GM12878 (cell line): ENCODE data around the gene DCLRE1B. TPM values are rescaled to one million over a fixed set of nuclear protein-coding genes. Genes with fewer than 3 reads are reported as not detected.

ENCODE experiments used
- ATF2 ChIP-seq: IDR thresholded peaks from 2 replicates; pipeline ENCODE4 v1.6.1; 2012; ENCODE audit warnings: low read length, inconsistent platforms
- ATF7 ChIP-seq: fragments of 450-650 bp; IDR thresholded peaks from 2 replicates; pipeline ENCODE4 v1.6.1; 2016; ENCODE audit warnings: low read depth, mild to moderate bottlenecking
- BCL3 ChIP-seq: IDR thresholded peaks from 2 replicates; pipeline ENCODE4 v1.6.1; 2011; ENCODE audit warnings: borderline replicate concordance, low read depth, mild to moderate bottlenecking, moderate library complexity, low read length; ENCODE audit not compliant: insufficient read depth, poor library complexity, severe bottlenecking
- CEBPZ ChIP-seq: fragments of 150-350 bp; IDR thresholded peaks from 2 replicates; pipeline ENCODE4 v1.6.1; 2016; ENCODE audit warnings: low read depth, low read length
- E2F8 ChIP-seq: fragments of 450-650 bp; IDR thresholded peaks from 2 replicates; pipeline ENCODE4 v1.6.1; 2018; ENCODE audit warnings: mild to moderate bottlenecking, low read depth, moderate library complexity; ENCODE audit not compliant: partially characterized antibody
- ETV6 ChIP-seq, 2 experiments: fragments of 450-650 bp in 1 of 2; IDR thresholded peaks in 1 of 2; conservative IDR thresholded peaks in 1 of 2; 2 replicates each; pipeline ENCODE4 v1.6.1; 2014; ENCODE audit warnings: antibody characterized with exemption in 1 of 2, borderline replicate concordance in 1 of 2, low read depth in 1 of 2, mild to moderate bottlenecking in 1 of 2, moderate library complexity in 1 of 2
- FOS ChIP-seq: IDR thresholded peaks from 3 replicates; pipeline ENCODE4 v1.6.1; 2011; ENCODE audit warnings: borderline replicate concordance; ENCODE audit not compliant: insufficient read length; ENCODE audit errors: extremely low read depth
- HDGF ChIP-seq: fragments of 450-650 bp; IDR thresholded peaks from 2 replicates; pipeline ENCODE4 v1.6.1; 2016; ENCODE audit warnings: antibody characterized with exemption
- JUND ChIP-seq: IDR thresholded peaks from 2 replicates; pipeline ENCODE4 v1.6.1; 2012; ENCODE audit warnings: low read depth, mild to moderate bottlenecking, low read length, improper control_type of control experiment, moderate library complexity
- SMAD5 ChIP-seq: IDR thresholded peaks from 2 replicates; pipeline ENCODE4 v1.6.1; 2016; ENCODE audit warnings: antibody characterized with exemption, low read depth
- SRF ChIP-seq, 2 experiments: IDR thresholded peaks; 2 replicates each; pipeline ENCODE4 v1.6.1; 2011; ENCODE audit warnings: low read depth in 2 of 2, low read length in 2 of 2, mild to moderate bottlenecking in 1 of 2, moderate library complexity in 1 of 2
- ZNF217 ChIP-seq: fragments of 450-650 bp; IDR thresholded peaks from 2 replicates; pipeline ENCODE4 v1.6.1; 2017; ENCODE audit warnings: antibody characterized with exemption, mild to moderate bottlenecking
- ZNF592 ChIP-seq: fragments of 450-650 bp; IDR thresholded peaks from 2 replicates; pipeline ENCODE4 v1.6.1; 2017; ENCODE audit warnings: mild to moderate bottlenecking, moderate library complexity
- ZSCAN29 ChIP-seq: fragments of 450-650 bp; IDR thresholded peaks from 2 replicates; pipeline ENCODE4 v1.6.1; 2017; ENCODE audit warnings: mild to moderate bottlenecking, moderate library complexity
- polyA plus RNA-seq, 11 experiments: library from polyadenylated mRNA; depleted of rRNA in 4 of 11; unstranded in 6 of 11; stranded (reverse) in 5 of 11; fragments of >200 nt; fragmentation: Nextera tagmentation in 4 of 11; fragmentation: Illumina TruSeq in 1 of 11; extraction: Ambion mirVana in 4 of 11; extraction: Trizol in 1 of 11; gene quantifications; 1 replicate in 1 of 11; 2 replicates in 10 of 11; pipeline versions ENCODE4 v1.2.1 to v1.2.3, GENCODE V29; 2011 to 2016; ENCODE audit warnings: inconsistent platforms in 2 of 11, missing spikeins in 2 of 11, low read depth in 1 of 11
- total RNA-seq, 4 experiments: library from RNA; depleted of rRNA in 3 of 4; stranded (reverse); fragments of >200 nt in 3 of 4; fragmentation: Illumina TruSeq in 1 of 4; extraction: Trizol in 1 of 4; gene quantifications; 2 replicates each; pipeline versions ENCODE4 v1.2.1 to v1.2.3, GENCODE V29; 2013 to 2021

The DCLRE1B gene
- total and polyA plus RNA-seq, 10 of the 15 experiments (the other 5 are each of a cell fraction or from before 2014, with no cell fraction given) = 5.4 to 18.3 (median 13.4) TPM

- TF ChIP-seq E2F8 (peak; percentile 74), FOS (no peak), CEBPZ (0 out of 2 replicates have a peak, but pooled peaks have one; percentile 24), SMAD5 (peak; percentile 55; the same call in 1 of the 2 replicates), ZSCAN29 (peak; percentile 11; the same call in 1 of the 2 replicates), BCL3 (no peak), ZNF217 (no peak), ATF2 (no peak; the same call in 1 of the 2 replicates), ZNF592 (peak; percentile 47; the same call in 1 of the 2 replicates), ETV6 (conservative IDR thresholded peaks at IDR 0.05 in 1 of 2, IDR thresholded peaks at IDR 0.05 in 1 of 2; ENCODE audit: borderline replicate concordance in 1 of 2, low read depth in 1 of 2) (peak in 1 of 2 experiments; percentile 94; a peak in 2 of 4 replicates), JUND (0 out of 2 replicates have a peak, but pooled peaks have one; percentile 1), HDGF (peak; percentile 99), SRF (IDR thresholded peaks at IDR 0.05; ENCODE audit: low read depth in 2 of 2, low read length in 2 of 2) (peak; percentile 87 to 99), ATF7 (no peak; the same call in 1 of the 2 replicates)
Observed at GRCh38 chr1:113904674-113905434, at the start of gene DCLRE1B, which contains the start of gene AP4B1 (continued).
